ENCODE measurements around the gene UBE2M.
"Not testable (repeated sequence)": the region's sequence is repeated elsewhere in the genome, so short reads cannot be mapped to it uniquely, and the experiment has no call there.

Gene UBE2M

DNA sequence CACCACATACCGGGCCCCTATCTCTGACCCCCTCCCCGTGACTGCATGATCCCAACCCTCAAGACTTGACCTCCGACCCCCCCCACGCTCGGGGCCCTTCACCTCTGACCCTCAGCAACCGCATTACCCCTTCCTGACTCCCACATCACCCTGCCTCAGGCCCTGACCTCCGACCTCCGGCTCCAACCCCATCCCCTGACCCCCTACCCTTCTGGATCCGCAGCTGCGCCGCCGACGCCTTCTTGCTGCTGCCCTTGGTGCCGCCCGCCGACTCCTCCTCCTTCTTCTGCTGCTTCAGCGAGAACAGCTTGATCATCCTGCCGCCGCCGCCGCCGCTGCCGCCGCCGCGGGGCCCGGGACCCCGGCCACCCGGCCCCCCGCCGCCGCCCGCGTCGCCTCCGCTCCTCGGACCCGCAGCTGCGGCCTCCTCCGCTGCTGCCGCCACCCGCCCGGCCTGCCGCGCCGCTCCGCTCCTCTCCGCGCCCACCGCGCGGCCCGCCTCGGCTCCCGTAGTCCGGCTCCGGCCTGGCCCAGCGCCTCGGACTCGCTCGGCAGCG, at the start of gene UBE2M:
UBE2M (minus strand) TSS at position 546 of the 557 bp plus-strand sequence; CDS start at position 316, 230 bp downstream.
- DNase-seq (ENCODE audit: low read depth in 2 of 2), result peak in 1 of 2 donors; percentile 53

DNA sequence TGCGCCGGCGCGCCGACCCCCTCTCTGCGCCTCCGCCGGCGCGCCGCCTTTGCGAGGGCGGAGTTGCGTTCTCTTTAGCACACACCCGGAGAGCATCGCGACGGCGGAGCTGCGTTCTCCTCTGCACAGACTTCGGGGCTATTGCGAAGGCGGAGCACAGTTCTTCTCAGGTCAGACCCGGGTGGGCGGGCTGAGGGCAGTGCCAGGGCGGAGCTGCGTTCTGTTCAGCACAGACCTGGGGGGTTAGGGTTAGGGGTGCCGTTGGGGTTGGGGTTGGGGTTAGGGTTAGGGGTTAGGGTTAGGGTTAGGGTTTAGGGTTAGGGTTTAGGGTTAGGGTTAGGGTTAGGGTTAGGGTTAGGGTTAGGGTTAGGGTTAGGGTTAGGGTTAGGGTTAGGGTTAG, 48.8 kb upstream of the UBE2M start:
- not testable (repeated sequence) for DNase-seq (ENCODE audit: low read depth in 2 of 2)

DNA sequence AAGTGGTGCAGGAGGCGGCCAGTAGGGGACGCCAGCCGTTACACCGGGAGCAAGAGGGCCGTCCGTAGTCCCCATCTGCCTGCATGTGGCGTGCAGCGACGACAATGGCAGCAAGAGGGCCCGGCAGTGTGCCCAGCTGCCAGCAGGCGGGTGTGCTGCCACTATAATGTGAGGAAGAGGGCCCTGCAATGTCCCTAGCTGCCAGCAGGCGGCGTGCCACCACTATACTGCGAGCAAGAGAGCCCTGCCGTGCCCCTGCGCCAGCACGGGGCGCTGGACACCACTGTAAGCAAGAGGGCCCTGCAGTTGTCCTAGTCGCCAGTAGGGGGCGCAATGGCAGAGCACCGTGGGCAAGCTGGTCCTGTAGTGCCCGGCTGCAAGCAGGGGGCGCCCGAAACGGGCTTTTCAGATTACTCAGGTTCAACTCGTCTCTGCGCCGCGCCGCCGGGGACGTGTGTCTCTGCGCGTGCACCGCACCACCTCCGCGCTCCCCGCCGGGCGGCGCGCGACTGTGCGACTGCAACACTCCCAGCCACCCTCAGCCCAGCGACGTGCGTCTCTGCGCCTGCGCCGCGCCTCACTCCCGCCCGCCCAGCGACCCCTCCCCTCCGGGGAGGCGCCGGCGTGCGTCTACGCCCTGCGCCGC, 48.0 kb upstream of the UBE2M start:
- not testable (repeated sequence) for DNase-seq (ENCODE audit: low read depth in 2 of 2)

- DNase-seq (ENCODE audit: low read depth in 2 of 2), result no peak
Observed at GRCh38 chr19:58586133-58586765, 27.8 kb upstream of the UBE2M start.

DNA sequence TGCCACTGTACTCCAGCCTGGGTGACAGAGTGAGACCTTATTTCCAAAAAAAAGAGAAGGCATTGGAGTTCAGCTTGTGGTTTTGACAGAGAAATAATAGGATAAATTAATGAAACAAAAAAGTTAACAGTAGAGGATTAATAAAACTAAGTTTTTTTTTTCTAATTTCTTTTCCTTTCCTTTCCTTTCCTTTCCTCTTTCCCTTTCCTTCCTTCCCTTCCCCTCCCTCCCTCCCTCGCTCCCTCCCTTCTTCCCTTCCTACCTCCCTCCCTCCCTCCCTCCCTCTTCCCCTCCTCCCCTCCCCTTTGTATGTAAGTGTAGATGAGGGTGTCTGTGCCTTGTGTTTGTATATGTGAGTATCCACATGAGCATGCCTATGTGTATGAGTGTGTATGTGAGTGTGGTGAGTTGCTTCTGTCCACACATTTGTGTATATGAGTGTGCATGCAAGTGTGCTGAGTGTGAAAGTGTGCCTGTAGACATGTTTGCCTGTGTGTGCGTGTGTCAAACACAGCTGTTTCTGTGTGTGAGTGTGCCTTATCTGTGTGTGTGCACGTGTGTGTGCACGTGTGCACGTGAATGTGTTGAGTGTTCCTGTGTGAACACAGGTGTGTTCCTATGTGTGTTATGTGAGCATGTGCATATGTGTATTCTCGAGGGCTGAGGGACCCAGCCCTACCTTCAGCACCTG, 27.2 kb upstream of the UBE2M start:
- no peak for DNase-seq (ENCODE audit: low read depth in 2 of 2)

GRCh38 chr19:58584498-58585441, 26.4 kb upstream of the UBE2M start:
- DNase-seq (ENCODE audit: low read depth in 2 of 2), result no peak

- no peak for DNase-seq (ENCODE audit: low read depth in 2 of 2)
Observed at GRCh38 chr19:58582985-58583384, 24.6 kb upstream of the UBE2M start.

GRCh38 chr19:58581227-58582141, 23.1 kb upstream of the UBE2M start:
- DNase-seq (ENCODE audit: low read depth in 2 of 2), result peak; percentile 79 to 81

- no peak for DNase-seq (ENCODE audit: low read depth in 2 of 2)
Observed at GRCh38 chr19:58579473-58580142, 21.2 kb upstream of the UBE2M start.

DNA sequence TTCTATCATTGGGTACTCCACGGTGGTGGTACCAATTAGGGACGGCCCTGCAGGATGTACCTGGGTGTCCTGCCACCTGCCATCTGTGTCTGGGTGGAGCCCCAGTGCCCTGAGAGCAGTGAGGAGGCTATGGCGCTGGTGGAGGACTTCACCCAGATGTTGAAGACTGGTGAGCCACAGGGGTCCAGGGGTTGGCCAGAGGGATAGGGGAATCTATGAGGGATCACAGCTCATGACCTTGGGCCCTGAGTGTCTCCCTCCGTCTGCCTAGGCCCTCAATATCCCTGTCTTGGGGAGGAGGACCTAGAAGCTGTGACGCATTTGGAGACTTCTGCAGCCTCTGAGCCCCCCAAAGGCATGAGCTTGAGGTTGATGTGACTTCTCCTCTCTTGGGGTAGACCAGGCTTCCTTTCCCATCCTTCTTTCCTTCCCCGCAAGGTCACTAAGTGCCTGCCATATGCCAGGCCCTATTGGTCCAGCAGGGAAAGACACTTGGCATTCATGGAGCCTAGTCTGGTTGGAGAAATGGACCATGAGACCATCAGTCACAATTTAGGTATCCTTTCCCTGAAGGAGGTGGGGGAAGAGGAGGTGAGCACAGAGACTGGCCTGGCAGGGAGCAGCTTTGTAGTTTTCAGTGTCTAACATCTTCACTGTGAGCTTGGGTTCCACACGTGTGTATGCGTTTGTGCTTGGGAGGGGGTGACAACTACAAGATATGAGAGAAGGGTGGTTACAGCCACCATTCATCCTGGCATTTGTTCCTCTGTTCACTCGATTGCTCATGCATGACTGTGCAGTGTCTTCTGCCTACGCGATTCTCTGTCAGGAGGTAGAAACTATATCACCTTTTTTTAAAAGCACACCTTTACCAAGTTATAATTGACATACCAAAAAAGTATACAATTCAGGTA, 19.9 kb upstream of the UBE2M start:
- DNase-seq (ENCODE audit: low read depth in 2 of 2), result no peak

GRCh38 chr19:58577581-58577980, 19.2 kb upstream of the UBE2M start:
- DNase-seq (ENCODE audit: low read depth in 2 of 2), result not testable (repeated sequence)

DNA sequence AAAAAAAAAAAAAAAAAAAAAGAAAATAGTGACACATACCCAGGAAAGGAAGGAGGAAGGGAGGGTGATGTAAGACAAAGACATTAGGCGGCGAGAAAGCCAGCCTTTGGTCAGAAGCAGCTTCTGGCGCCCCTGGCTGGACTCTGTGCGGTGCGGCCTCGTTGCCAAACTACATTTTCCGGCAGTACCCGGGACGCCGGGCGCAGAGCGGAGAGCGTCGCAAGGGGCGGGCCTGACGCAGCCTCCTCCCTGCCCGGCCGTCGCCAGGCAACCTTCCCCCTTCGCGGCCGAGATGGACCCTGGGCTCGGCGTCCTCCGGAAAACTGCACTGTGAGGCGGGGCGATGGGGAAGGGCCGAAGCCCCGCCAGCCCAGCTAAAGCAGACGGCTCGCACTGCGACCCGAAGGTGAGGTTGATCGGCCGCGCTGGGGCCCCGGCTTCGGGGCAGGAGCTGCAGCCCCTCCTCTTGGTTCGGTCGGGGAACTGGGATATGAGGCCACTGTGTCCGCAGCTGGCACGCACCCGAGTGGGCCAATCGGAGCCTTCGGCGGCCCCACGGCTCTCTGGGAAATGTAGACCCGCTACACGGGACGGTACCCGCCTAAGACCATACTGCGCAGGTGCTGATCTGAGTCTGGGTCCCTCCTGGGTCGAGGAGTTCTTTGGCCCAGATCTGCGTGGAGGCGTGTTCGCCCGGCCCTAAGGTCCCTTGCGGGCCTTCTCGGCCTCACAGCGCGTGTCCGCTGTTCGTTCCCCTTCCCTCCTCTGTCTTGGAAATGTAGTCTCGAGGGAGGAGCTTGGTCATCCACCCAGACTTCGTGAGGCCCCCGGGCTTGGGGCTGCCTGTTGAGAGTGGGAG, 17.0 kb upstream of the UBE2M start:
- DNase-seq (ENCODE audit: low read depth in 2 of 2), result peak in 1 of 2 donors; percentile 72

- no peak for DNase-seq (ENCODE audit: low read depth in 2 of 2)
Observed at GRCh38 chr19:58573658-58574164, 15.3 kb upstream of the UBE2M start.

GRCh38 chr19:58572818-58573657, 14.6 kb upstream of the UBE2M start, which contains the start of gene MZF1:
Gene MZF1, minus strand, starts transcription at chr19:58573335. Its CDS starts 1,946 bp downstream, at chr19:58571389.
- DNase-seq (ENCODE audit: low read depth in 2 of 2), result peak; percentile 100

GRCh38 chr19:58572026-58572817, 13.8 kb upstream of the UBE2M start:
- no peak for DNase-seq (ENCODE audit: low read depth in 2 of 2)

- DNase-seq (ENCODE audit: low read depth in 2 of 2), result no peak
Observed at GRCh38 chr19:58571575-58571947, 13.2 kb upstream of the UBE2M start.
